Hematopoietic multipotent progenitor cell treated with erythropoietin and hydrocortisone succinate and interleukin-3 and kit ligand, for 8 days (in vitro differentiated cells): ENCODE data around the gene EBP.
"Not testable (repeated sequence)": the region's sequence is repeated elsewhere in the genome, so short reads cannot be mapped to it uniquely, and the experiment has no call there.

Source experiments
- DNase-seq: peaks from one replicate; pipeline ENCODE4 v3.0.0-alpha.2; 2015

Gene EBP

DNA sequence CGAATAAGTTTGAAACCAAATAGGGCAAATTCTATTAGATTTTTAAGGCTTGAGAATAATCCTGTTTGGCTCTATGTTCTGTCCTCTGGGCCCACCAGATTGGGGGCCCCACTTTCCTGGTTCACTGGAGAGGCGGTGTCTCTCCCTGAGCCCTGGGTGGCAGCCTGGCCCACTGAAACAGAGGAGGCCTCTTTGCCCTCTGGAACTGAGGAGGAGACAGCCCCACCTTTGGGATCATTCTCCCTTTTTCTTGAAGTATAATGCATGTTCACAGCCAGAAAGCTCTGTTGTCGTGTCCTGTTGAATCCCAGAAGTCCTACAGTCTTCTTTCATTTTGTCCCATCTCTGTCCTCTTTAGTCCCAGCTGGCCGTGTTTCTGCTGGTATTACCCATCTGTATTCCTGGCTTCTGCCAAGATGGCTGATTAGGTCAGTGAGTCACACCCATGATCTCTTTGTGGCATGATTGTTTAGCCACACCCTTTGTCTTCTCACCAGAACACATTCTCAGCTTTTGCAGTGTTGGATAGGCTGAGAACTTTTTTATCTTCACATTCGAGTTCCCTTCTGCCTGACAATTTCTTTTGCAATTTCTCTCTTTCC lies 9.9 kb downstream of the EBP start:
- DNase-seq, result peak; percentile 90

DNA sequence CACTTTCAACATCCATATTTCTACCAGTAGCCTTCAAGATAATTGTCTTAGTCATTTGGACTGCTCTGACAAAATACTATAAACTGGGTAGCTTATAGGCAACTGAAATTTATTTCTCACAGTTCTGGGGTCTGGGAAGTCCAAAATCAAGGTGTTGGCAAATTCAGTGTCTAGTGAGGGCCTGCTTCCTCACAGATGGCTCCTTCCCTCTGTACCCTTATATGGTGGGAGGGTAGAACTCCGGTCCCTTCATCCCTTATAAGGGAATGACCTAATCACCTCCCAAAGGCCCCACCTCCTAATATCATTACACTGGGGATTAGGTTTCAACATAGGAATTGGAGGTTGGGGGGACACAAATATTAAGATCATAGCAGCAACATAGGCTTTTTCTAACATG lies 10.6 kb downstream of the EBP start:
- DNase-seq, result no peak

DNA sequence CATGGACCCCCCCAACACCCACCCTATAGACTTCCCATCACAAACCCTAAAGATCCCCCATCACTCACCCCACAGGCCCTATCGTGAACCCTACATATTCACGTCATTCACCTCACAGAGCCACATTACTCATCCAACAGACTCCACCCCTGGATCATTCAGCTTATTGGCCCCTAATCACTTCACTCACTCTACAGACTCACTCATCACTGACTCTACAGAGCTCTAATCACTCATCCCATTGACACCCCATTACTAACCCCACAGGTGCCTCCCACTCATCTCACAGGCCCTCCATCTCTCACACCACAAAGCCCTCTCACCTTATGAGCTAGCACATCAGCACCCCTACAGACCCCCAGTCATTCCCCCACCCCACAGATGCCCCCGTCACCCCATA lies 11.6 kb downstream of the EBP start:
- no peak for DNase-seq

DNA sequence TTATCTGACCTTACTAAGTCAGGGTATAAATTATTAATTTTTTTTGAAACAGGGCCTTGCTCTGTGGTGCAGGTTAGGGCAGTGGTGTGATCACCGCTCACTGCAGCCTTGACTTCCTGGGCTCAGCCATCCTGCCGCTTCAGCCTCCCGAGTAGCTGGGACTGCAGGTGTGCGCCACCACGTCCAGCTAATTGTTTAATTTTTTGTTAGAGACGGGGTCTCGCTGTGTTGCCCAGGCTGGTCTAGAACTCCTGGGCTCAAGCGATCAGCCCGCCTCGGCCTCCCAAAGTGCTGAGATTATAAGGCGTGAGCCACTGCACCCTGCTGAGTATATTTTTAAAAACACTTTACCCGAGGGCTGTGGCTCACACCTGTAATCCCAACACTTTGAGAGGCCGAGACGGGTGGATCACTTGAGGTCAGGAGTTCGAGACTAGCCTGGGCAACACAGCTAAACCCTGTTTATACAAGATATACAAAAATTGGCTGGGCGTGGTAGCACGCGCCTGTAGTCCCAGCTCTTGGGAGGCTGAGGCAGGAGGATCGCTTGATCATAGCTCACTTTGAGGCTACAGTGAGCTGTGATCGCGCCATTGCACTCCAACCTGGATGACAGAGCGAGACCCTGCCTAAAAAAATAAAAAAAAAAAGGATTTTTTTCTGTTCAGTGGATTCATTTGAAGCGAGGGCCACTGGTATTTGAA lies 17.2 kb downstream of the EBP start:
- no peak for DNase-seq

DNA sequence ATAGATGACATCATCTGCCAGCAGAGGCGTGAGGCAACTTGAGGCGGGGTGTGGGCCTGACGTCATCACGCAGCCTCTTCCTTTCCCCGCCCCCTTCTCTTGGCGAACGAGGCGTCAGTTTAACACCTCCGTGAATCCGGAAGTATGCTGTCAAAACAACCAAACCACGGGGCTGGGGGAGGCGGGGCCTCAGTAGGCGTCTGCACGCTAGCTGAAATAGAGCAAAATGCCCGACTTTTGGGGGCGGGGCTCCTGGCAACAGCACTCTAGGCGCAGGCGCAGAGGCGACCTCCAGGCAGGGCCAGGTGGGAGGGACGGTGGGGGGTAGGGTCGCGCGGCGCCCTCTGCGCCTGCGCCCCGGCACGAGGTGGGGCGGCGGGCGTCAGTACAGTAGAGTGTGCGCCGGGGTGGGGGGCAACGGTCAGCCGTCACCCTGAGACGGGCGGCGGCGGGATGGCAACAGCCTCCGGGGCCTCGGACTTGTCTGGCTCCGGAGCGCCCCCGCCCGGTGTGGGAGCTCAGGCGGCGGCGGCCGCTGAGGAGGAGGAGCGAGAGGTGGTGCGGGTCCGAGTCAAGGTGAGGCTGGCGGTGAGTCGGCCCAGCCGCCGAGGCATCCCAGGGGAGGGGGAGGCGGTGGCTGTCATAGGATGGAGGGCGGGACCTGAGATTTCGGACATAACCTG lies 17.9 kb downstream of the EBP start, which contains the start of gene TBC1D25:
Gene TBC1D25 (plus strand): TSS at position 370 of the 683 bp plus-strand sequence. CDS start 84 bp downstream, at position 454.
- DNase-seq, result peak; percentile 97

DNA sequence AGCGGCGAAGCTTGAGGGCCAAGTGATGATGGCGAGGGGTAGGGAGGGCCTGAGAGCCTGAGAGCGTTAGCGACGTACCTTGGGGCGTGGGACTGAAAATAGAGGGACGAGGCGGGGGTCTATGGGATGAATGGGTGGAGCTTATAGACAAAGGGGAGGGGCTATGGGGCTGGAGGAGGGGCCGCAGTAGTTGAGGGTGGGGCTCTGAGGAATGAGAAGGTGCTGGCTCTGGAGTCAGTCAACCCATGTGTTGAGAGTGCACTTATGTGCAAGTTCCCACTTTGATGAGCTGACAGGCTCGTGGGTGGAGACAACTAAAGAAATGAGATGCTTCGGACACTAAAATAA lies 18.4 kb downstream of the EBP start:
- DNase-seq, result peak; percentile 24

DNA sequence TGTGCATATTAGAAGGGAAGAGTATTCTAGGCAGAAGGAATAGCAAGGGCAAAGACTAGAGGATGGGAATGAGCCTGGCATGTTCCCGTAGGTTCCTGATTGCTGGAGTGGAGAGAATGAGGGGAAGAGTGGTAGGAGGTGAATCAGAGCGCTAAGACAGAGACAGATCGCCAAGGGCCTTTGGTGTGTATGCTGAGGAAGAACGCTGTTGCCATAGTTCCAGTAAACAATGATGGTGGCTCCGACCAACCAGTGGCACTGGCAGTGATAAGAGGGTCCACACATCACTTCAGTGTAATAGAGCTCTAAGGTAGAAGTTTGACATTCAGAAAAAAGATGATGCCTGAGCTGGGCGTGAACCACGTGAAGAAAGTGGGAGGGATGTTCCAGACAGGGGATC lies 18.9 kb downstream of the EBP start:
- no peak for DNase-seq

DNA sequence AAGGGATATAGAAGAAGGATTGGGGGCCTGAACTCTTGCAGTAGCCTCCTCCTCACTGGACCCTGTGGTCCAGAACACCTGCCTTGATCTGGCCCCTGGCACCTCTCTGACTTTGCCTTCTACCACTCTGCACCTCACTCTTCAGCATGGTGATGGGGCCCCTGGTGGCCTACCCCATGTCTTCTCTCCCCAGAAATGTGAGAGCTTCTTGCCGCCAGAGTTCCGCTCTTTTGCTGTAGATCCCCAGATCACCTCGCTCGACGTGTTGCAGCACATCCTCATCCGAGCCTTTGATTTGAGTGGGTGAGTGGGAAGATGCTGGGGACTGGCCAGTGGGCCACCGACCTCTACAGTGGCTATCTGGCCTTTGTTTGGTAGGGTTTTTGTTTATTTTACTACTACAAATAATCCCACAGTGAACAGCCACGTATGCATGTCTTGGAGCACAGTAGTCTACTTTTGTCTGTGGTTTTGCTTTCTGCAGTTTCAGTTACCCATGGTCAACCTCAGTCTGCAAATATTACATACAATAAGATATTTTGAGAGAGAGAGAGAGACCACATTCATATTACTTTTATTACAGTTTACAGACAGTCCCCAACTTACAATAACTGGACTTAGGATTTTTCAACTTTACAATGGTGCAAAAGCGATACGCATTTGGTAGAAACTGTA lies 19.7 kb downstream of the EBP start:
- no peak for DNase-seq

DNA sequence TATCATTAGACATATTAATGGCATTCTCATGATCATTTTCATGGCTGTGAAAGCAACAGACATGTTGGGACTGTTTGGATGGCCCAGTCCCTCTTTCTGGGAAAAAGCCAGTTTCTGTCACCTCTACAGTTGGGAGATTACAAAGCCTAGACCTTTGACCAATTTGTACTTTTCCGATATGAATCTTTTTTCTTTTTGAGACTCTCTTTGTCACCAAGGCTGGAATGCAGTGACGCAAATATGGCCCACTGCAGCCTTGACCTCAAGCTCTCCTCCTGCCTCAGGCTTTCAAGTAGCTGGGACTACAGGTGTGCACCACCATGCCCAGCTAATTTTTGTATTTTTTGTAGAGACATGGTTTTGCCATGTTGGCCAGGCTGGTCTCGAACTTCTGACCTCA lies 27.3 kb downstream of the EBP start:
- DNase-seq, result no peak

DNA sequence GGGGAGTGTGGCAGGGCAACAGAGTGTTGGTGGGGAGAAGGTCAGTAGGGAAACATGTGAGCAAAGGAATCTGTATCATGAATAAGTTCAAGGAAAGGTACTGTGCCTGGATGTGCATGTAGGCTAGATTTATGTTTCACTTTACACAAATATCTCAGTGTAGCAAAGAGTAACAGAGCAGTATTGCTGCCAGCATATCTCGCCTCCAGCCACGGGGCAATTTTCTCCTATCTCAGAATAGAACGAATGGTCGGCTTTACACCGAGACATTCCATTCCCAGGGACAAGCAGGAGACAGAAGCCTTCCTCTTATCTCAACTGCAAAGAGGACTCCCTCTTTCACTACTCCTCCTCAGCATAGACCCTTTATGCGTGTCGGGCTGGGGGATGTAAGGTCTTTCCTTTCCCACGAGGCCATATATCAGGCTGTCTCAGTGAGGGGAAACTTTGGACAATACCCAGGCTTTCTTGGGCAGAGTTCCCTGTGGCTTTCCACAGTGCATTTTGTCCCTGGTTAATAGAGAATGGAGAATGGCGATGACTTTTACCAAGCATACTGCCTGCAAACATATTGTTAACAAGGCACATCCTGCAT lies 34.2 kb downstream of the EBP start:
- not testable (repeated sequence) for DNase-seq

DNA sequence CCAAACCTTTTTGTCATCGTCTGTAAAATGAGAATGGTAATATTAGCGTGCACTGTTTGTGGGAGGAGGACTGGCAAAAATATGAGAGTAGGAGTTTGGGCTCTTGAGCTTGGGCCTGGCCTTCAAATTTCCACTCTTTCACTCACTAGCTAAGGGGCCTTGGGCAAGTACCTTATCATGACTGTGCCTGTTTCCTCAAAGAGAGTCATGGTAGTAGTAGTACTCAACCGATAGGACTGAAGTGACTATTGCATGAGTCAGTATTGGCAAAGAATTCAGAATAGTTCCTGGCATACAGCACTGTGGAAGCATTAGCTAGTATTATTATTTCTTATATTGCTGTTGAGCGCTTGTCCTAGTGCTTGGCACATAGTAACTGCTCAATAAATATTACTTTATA lies 36.7 kb downstream of the EBP start:
- no peak for DNase-seq

DNA sequence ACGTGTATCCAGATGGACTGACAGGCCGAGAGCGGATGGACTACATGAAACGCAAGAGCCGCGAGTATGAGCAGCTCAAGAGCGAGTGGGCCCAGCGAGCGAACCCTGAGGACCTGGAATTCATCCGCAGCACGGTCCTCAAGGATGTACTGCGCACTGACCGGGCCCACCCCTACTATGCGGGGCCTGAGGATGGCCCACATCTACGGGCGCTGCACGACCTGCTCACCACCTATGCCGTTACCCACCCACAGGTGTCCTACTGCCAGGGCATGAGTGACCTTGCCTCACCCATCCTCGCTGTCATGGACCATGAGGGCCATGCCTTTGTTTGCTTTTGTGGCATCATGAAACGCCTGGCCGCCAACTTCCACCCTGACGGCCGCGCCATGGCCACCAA lies 38.0 kb downstream of the EBP start:
- no peak for DNase-seq

DNA sequence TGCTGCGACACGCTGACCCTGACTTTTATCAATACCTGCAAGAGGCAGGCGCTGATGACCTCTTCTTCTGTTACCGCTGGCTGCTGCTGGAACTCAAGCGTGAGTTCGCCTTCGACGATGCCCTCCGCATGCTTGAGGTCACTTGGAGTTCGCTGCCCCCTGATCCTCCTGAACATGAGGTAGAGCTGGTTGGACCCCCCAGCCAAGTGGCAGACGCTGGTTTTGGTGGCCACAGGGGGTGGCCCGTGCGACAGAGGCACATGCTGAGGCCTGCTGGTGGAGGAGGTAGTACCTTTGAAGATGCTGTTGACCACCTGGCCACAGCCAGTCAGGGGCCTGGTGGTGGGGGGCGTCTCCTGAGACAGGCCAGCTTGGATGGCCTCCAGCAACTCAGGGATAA lies 38.4 kb downstream of the EBP start:
- no peak for DNase-seq

DNA sequence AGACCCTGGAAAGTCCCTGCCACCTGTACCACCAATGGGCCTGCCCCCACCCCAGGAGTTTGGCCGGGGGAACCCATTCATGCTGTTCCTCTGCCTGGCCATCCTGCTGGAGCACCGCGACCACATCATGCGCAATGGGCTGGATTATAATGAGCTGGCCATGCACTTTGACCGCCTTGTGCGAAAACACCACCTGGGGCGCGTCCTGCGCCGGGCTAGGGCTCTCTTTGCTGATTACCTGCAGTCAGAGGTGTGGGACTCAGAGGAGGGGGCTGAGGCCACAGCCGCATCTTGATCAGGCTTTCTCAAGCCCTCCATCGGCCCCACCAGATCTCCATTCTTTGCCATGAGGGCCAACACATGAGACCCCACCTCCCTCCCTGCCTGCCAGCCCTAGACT lies 39.1 kb downstream of the EBP start:
- no peak for DNase-seq

DNA sequence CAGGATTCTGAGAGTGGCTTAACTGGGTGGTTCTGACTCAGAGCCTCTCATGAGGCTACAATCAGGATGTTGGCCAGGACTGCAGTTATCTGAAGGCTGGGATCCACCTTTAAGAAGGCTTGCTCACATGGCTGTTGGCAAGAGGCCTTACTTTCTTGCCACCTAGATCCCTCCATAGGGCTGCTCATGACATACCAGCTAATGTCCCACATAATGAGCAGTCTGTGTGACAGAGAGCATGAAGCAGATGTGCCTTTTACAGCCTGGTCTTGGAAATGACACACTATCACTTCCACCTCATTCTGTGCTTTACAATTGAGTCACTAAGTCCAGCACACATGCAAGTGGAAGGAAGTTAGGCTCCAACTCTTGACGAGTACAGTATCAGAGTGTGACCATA lies 48.4 kb downstream of the EBP start:
- peak; percentile 30 for DNase-seq

DNA sequence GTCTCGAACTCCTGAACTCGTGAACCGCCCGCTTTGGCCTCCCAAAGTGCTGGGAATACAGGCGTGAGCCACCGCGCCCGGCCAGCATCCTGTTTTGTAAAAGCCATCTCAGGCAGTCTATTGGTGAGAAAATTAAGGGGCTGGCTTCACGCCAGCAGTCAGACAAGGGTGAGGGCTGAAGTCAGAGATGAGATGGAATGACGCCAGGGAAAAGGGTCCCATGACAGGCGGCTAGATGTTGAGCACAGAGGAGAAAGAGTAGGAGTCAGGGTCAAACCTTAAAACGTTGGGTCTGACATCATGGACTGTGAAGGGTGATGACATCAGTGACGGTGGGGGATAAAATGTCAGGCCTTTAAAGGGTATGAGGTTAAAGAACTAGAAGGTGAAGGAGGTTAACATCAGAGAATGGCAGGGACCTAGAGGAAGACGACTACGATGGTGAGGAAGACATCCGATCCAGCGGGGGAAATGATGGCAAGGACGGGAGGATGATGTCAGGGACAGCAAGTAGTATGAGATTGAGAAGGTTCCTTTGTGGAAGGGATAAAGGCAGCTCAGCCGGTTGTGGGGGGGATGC lies 52.2 kb downstream of the EBP start:
- peak; percentile 56 for DNase-seq

DNA sequence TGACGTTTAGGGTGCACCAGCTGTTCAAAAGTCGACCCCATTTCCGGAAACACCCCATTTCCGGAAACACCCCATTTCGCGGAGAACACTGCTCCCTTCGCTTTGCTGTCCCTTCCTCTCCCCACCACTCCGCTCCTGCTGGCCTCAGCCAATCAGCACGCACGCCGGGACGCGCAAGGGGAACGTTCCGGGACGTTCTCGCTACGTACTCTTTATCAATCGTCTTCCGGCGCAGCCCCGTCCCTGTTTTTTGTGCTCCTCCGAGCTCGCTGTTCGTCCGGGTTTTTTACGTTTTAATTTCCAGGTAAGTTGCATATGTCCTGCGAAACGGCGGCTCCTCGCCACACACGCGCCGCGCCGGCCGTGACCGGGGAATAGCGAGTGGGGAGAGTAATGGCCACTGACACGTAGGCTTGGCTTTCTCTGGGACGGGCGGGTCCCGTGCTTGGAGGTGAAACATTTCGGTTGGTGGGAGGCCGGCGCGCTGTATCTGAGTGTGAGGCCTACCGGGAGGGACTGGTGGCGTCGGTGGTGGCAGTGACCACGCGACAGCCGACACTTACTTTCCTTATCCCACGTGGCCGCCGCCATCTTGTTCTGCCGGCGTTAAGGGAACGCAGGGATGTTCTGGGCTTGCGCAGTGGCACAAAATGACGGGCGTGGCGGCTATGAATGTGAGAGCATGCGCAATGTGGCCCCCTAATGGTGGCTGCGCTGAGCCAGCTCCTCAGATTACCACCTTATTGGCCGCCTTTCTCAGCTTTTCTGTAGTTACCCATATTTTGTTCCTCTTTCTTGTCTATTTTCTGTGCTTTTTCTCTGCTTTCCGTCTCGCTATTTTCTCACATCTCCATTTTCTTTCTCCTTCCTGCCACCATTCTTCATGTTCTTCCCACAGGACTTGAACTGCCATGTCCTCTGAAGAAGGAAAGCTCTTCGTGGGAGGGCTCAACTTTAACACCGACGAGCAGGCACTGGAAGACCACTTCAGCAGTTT lies 53.0 kb downstream of the EBP start, which contains the start of gene RBM3:
Gene RBM3 (plus strand): TSS at position 215 of the 997 bp plus-strand sequence. CDS start 697 bp downstream, at position 912.
- DNase-seq, result peak; percentile 96

DNA sequence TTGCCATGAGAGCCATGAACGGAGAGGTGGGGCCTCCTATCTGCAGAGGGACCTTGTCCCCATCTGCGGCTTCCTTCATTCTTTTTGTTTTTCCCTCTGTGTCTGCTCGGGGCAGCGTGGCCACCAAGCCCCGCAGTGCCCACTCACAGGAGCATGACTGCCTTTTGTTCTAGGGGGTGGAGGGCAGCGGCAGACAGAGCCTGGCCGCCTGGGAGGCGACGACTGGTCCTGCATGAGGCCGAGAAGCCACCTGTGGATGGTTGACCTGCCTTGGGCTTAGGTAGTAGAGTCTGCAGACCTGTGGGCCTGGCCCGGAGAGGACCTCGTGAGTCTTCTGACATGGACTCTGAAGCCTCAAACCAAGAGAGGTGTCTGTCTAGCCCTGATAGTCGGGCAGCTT lies 54.0 kb downstream of the EBP start:
- no peak for DNase-seq

DNA sequence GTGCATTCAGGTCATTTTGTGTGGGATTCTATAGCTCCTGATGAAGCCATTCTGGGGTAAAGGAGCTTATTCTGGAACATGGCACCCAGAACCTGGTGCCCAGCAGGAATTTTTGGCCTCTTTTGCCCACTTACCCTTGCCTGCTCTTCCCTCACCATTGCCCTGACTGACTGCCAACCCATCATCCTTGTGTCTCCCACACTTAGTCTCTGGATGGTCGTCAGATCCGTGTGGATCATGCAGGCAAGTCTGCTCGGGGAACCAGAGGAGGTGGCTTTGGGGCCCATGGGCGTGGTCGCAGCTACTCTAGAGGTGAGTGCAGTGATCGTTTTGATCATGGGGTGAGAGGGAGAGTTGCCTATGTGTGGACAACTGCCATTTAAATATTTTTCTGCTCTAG lies 54.5 kb downstream of the EBP start:
- no peak for DNase-seq
